ENCODE measurements around the gene MET.
"Not testable (repeated sequence)": the region's sequence is repeated elsewhere in the genome, so short reads cannot be mapped to it uniquely, and the experiment has no call there.

MET gene

GRCh38 chr7:116698930-116699721 is 27.1 kb downstream of the MET start:
- no peak for DNase-seq

- no peak for DNase-seq
Measured at GRCh38 chr7:116699722-116700120, 27.7 kb downstream of the MET start.

- no peak for DNase-seq
Measured at GRCh38 chr7:116702046-116702785, 30.2 kb downstream of the MET start.

GRCh38 chr7:116704650-116705228 is 32.7 kb downstream of the MET start:
- no peak for DNase-seq

GRCh38 chr7:116705419-116705818 is 33.4 kb downstream of the MET start:
- DNase-seq = no peak

- no peak for DNase-seq
Measured at GRCh38 chr7:116706668-116707126, 34.7 kb downstream of the MET start.

- DNase-seq = no peak
Measured at GRCh38 chr7:116707289-116707688, 35.3 kb downstream of the MET start.

GRCh38 chr7:116708248-116708647 is 36.3 kb downstream of the MET start:
- no peak for DNase-seq

- no peak for DNase-seq
Measured at GRCh38 chr7:116708861-116709260, 36.9 kb downstream of the MET start.

- DNase-seq = no peak
Measured at GRCh38 chr7:116709336-116709735, 37.3 kb downstream of the MET start.

GRCh38 chr7:116710764-116711452 is 38.9 kb downstream of the MET start:
- DNase-seq = no peak

- DNase-seq = no peak
Measured at GRCh38 chr7:116711790-116712189, 39.8 kb downstream of the MET start.

GRCh38 chr7:116713500-116713899 is 41.5 kb downstream of the MET start:
- DNase-seq = no peak

- DNase-seq = no peak
Measured at GRCh38 chr7:116713918-116714317, 41.9 kb downstream of the MET start.

GRCh38 chr7:116715077-116715476 is 43.1 kb downstream of the MET start:
- DNase-seq = no peak

GRCh38 chr7:116717137-116717536 is 45.1 kb downstream of the MET start:
- DNase-seq = no peak

- DNase-seq = not testable (repeated sequence)
Measured at GRCh38 chr7:116723959-116724529, 52.0 kb downstream of the MET start.

GRCh38 chr7:116724560-116725231 is 52.7 kb downstream of the MET start:
- DNase-seq = no peak

- no peak for DNase-seq
Measured at GRCh38 chr7:116726149-116726548, 54.2 kb downstream of the MET start.

GRCh38 chr7:116726713-116727431 is 54.9 kb downstream of the MET start:
- no peak for DNase-seq

- no peak for DNase-seq
Measured at GRCh38 chr7:116727432-116728009, 55.5 kb downstream of the MET start.

Measured in activated naive CD4-positive, alpha-beta T cell treated with anti-CD3 and anti-CD28 coated beads, Interleukin-2, amount 50 U/mL, for 16 hours (primary cell).